HCT116 (cell line): Measurements from ENCODE around the gene PTGDS. TPM values are rescaled to one million over a fixed set of nuclear protein-coding genes. Genes with fewer than 3 reads are reported as not detected.

Source experiments
- ATAC-seq: fragments of 200-7000 bp; cut with Tn5 transposase; 2 replicates; pipeline ENCODE4 v1.9.1; 2020; ENCODE audit warnings: mild to moderate bottlenecking, moderate library complexity
- BruUV-seq: library from RNA; stranded (reverse); fragments of 400-500 nt; replicated peaks from 2 replicates; lab custom pipeline; 2021; lab: Mats Ljungman, UMichigan
- CTCF ChIA-PET: fragments of 300-600 bp; sonication (Branson Sonifier 250); formaldehyde crosslinking; loops from one replicate; lab custom pipeline; 2021; ENCODE audit warnings: antibody characterized with exemption; lab: Charles Lee
- POLR2A ChIA-PET: fragments of 300-600, 350-600 bp; sonication (Branson Sonifier 250); formaldehyde crosslinking; loops from one replicate; lab custom pipeline; 2021; ENCODE audit warnings: antibody characterized with exemption; lab: Charles Lee
- RAD21 ChIA-PET, 2 experiments: fragments of 300-600 bp; sonication (Branson Sonifier 250); formaldehyde crosslinking; loops; one replicate each; lab custom pipeline; 2023; ENCODE audit warnings: low total read pairs in 2 of 2; ENCODE audit not compliant: uncharacterized antibody in 2 of 2, unreplicated experiment in 2 of 2, low non-redundant PET in 1 of 2; lab: Charles Lee
- DNase-seq: peaks from one replicate; pipeline ENCODE4 v3.0.0-alpha.2; 2010; ENCODE audit warnings: low read depth, low spot score
- H2AFZ ChIP-seq: fragments of 200-600 bp; shearing (Covaris generic), sonication (generic); 2 replicates; pipeline ENCODE4 v1.6.1; 2017; ENCODE audit warnings: low read depth, mixed run types, mixed read lengths, antibody characterized with exemption, low read length; ENCODE audit not compliant: poor library complexity, severe bottlenecking
- H3K27ac ChIP-seq: 2 replicates; pipeline ENCODE4 v1.5.1; 2012; ENCODE audit warnings: low read depth, low read length
- H3K27me3 ChIP-seq: fragments of 200-600 bp; sonication (generic); 2 replicates; pipeline ENCODE4 v1.6.1; 2016; ENCODE audit warnings: mixed run types, low read length, mixed read lengths; ENCODE audit not compliant: insufficient read depth
- H3K36me3 ChIP-seq, 2 experiments: fragments of 200-500 bp in 1 of 2; fragments of 200-600 bp in 1 of 2; sonication (Bioruptor generic) in 1 of 2; sonication (generic) in 1 of 2; 2 replicates each; pipeline versions ENCODE4 v1.5.1 to v1.6.1; 2014 to 2016; ENCODE audit warnings: low read length in 2 of 2, inconsistent platforms in 1 of 2, mixed read lengths in 1 of 2, mixed run types in 1 of 2; ENCODE audit not compliant: insufficient read depth in 2 of 2, control insufficient read depth in 1 of 2
- H3K4me1 ChIP-seq, 2 experiments: fragments of 200-600 bp in 1 of 2; sonication (generic) in 1 of 2; 2 replicates each; pipeline versions ENCODE4 v1.5.1 to v1.6.1; 2012 to 2017; ENCODE audit warnings: low read length in 2 of 2, inconsistent platforms in 1 of 2, mild to moderate bottlenecking in 1 of 2, mixed read lengths in 1 of 2, mixed run types in 1 of 2, moderate library complexity in 1 of 2; ENCODE audit not compliant: insufficient read depth in 2 of 2, control insufficient read depth in 1 of 2
- H3K4me2 ChIP-seq: fragments of 200-600 bp; sonication (generic); 2 replicates; pipeline ENCODE4 v1.6.1; 2017; ENCODE audit warnings: mixed run types, low read length, mixed read lengths
- H3K4me3 ChIP-seq, 2 experiments: fragments of 200-600 bp in 1 of 2; sonication (generic) in 1 of 2; replicated peaks in 1 of 2; 2 replicates each; pipeline ENCODE4 v1.5.1; 2011 to 2016; ENCODE audit warnings: low read length in 2 of 2, control low read depth in 1 of 2, low read depth in 1 of 2, mild to moderate bottlenecking in 1 of 2, mixed read lengths in 1 of 2, mixed run types in 1 of 2
- H3K79me2 ChIP-seq: fragments of 200-600 bp; sonication (generic); 2 replicates; pipeline ENCODE4 v1.6.1; 2017; ENCODE audit warnings: mild to moderate bottlenecking, mixed run types, low read length, moderate library complexity, mixed read lengths; ENCODE audit not compliant: insufficient read depth
- H3K9ac ChIP-seq: fragments of 200-600 bp; sonication (generic); 2 replicates; pipeline ENCODE4 v1.6.1; 2016; ENCODE audit warnings: low read length, mixed read lengths
- H3K9me2 ChIP-seq: fragments of 200-600 bp; sonication (generic), shearing (Covaris generic); 2 replicates; pipeline ENCODE4 v1.6.1; 2017; ENCODE audit warnings: mixed run types, mild to moderate bottlenecking, moderate library complexity; ENCODE audit not compliant: insufficient read depth
- H3K9me3 ChIP-seq, 2 experiments: fragments of 200-500 bp in 1 of 2; fragments of 200-600 bp in 1 of 2; sonication (Bioruptor generic) in 1 of 2; sonication (generic) in 1 of 2; 2 replicates each; pipeline ENCODE4 v1.6.1; 2014 to 2017; ENCODE audit warnings: low read length in 2 of 2, mixed read lengths in 2 of 2, inconsistent platforms in 1 of 2, low read depth in 1 of 2, mild to moderate bottlenecking in 1 of 2, mixed run types in 1 of 2, moderate library complexity in 1 of 2; ENCODE audit not compliant: control insufficient read depth in 1 of 2, insufficient read depth in 1 of 2
- H4K20me1 ChIP-seq: fragments of 200-600 bp; sonication (generic), shearing (Covaris generic); 2 replicates; pipeline ENCODE4 v1.6.1; 2017; ENCODE audit warnings: mixed run types, mild to moderate bottlenecking, moderate library complexity; ENCODE audit not compliant: insufficient read depth
- JUND ChIP-seq: IDR thresholded peaks from 2 replicates; pipeline ENCODE4 v1.6.1; 2012
- POLR2AphosphoS5 ChIP-seq: IDR thresholded peaks from 2 replicates; pipeline ENCODE4 v1.6.1; 2011; ENCODE audit warnings: mild to moderate bottlenecking, low read depth, low read length, moderate library complexity
- SRF ChIP-seq: IDR thresholded peaks from 2 replicates; pipeline ENCODE4 v1.6.1; 2012; ENCODE audit warnings: low read depth
- intact Hi-C: fragments of 100-400 bp; cut with micrococcal nuclease; formaldehyde crosslinking; loops from 2 replicates; pipeline ENCODE4 v1.10.0; 2022
- total RNA-seq: library from RNA; stranded (reverse); gene quantifications from one replicate; pipeline ENCODE4 v1.2.1, GENCODE V29; 2021; ENCODE audit not compliant: unreplicated experiment

The PTGDS gene
- total RNA-seq, 1 experiment from 2014 or later = 3.1 TPM

- CTCF ChIA-PET = no interaction called here
- Histone ChIP-seq H3K27me3 (no peaks in the 10 kb centered on the region), H3K9me2 (no peaks in the 10 kb centered on the region), H3K4me2 (no peak overlapping the region), H3K79me2 (peaks cover 20% of the 10 kb centered on the region), H3K36me3 (peaks cover 12 to 15% of the 10 kb centered on the region in 2 experiments; a peak in 3 of 4 replicates), H2AFZ (no peak overlapping the region), H3K9me3 (no peaks in the 10 kb centered on the region), H3K4me1 (peaks cover 7 to 14% of the 10 kb centered on the region in 2 experiments; a peak in 3 of 4 replicates), H4K20me1 (no peaks in the 10 kb centered on the region), H3K9ac (no peak overlapping the region), H3K4me3 (no peak overlapping the region), H3K27ac (no peak overlapping the region)
- no TSS peak for BruUV-seq
- TF ChIP-seq SRF (no peak), POLR2AphosphoS5 (peak; percentile 47)
- POLR2A ChIA-PET = no interaction called here
- ATAC-seq (no peak), DNase-seq (no peak)
- RAD21 ChIA-PET = no interaction called here
- intact Hi-C loops = loop anchor here (5.0 to 10.0 kb wide), 2 partner anchors 95 to 153 kb away; partner anchors contain the start of genes AJM1 and PHPT1
Measured at GRCh38 chr9:136939996-136940525, 37.2 kb upstream of the PTGDS start.

- Histone ChIP-seq H3K9me2 (no peaks in the 10 kb centered on the region), H4K20me1 (no peaks in the 10 kb centered on the region), H3K27me3 (no peaks in the 10 kb centered on the region), H3K79me2 (peaks cover 20% of the 10 kb centered on the region), H2AFZ (no peak overlapping the region), H3K9ac (no peak overlapping the region), H3K9me3 (no peaks in the 10 kb centered on the region), H3K27ac (no peak overlapping the region), H3K4me3 (no peak overlapping the region), H3K4me2 (no peak overlapping the region), H3K36me3 (peaks cover 12 to 15% of the 10 kb centered on the region in 2 experiments; a peak in 3 of 4 replicates), H3K4me1 (peaks cover 9 to 17% of the 10 kb centered on the region in 2 experiments; a peak in 3 of 4 replicates)
- DNase-seq (no peak), ATAC-seq (no peak)
- BruUV-seq = no TSS peak
- ChIA-PET RAD21 (no interaction called here), CTCF (no interaction called here), POLR2A (no interaction called here)
- TF ChIP-seq POLR2AphosphoS5 = no peak
- TF ChIP-seq JUND = no peak
- intact Hi-C loops = loop anchor here (5.0 to 10.0 kb wide), 2 partner anchors 96 to 153 kb away; partner anchors contain the start of genes AJM1 and PHPT1
Measured at GRCh38 chr9:136940526-136941230, 36.6 kb upstream of the PTGDS start.
